A549 (cell line): ENCODE data around the gene ELAPOR1.

Experiments
- CTCF ChIP-seq: fragments of >200 bp; sonication (Bioruptor Twin); formaldehyde crosslinking; IDR thresholded peaks from 3 replicates; pipeline ENCODE4 v1.5.1; 2016
- RNF2 ChIP-seq: fragments of 200-600 bp; sonication (generic); IDR thresholded peaks from 2 replicates; pipeline ENCODE4 v1.6.1; 2016; ENCODE audit warnings: low read depth, mild to moderate bottlenecking, antibody characterized with exemption, moderate library complexity, borderline replicate concordance
- TF ChIP-seq, protein P1 (sequence below): fragments of 250-450 bp; sonication (Bioruptor Pico); IDR thresholded peaks from 2 replicates; pipeline ENCODE4 v1.5.0; 2021; ENCODE audit warnings: mild to moderate bottlenecking, moderate library complexity, borderline replicate concordance

DNA sequence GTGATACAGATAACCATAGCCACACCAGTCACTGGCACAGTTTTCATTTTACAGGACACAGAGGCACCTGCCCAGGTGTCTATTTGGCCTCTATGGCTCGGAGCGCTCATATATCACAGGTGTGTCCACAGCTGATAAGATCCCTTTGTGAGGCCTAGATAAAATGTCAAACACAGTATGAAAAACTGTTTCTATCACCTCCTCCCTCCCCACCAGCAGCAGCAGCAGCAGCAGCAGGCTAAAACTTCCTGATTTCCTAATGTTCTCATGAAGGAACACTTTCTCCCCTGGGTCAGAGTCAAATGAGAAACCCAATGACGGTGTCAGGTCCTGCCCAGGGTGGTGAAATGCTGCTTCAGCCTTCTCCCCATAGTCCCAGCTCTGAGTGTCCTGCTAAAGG, 24.4 kb downstream of the ELAPOR1 start:
- TF ChIP-seq, protein P1, sequence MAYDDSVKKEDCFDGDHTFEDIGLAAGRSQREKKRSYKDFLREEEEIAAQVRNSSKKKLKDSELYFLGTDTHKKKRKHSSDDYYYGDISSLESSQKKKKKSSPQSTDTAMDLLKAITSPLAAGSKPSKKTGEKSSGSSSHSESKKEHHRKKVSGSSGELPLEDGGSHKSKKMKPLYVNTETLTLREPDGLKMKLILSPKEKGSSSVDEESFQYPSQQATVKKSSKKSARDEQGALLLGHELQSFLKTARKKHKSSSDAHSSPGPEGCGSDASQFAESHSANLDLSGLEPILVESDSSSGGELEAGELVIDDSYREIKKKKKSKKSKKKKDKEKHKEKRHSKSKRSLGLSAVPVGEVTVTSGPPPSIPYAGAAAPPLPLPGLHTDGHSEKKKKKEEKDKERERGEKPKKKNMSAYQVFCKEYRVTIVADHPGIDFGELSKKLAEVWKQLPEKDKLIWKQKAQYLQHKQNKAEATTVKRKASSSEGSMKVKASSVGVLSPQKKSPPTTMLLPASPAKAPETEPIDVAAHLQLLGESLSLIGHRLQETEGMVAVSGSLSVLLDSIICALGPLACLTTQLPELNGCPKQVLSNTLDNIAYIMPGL (CRISPR knock-in tag): no peak
- TF ChIP-seq RNF2: no peak
- no peak for TF ChIP-seq CTCF
